KG1 (cell line): ENCODE results near the gene ARID5B.

Experiments used
- DNase-seq: peaks from one replicate; lab custom pipeline; 2025; lab: John Stamatoyannopoulos, UW

ARID5B gene

DNA sequence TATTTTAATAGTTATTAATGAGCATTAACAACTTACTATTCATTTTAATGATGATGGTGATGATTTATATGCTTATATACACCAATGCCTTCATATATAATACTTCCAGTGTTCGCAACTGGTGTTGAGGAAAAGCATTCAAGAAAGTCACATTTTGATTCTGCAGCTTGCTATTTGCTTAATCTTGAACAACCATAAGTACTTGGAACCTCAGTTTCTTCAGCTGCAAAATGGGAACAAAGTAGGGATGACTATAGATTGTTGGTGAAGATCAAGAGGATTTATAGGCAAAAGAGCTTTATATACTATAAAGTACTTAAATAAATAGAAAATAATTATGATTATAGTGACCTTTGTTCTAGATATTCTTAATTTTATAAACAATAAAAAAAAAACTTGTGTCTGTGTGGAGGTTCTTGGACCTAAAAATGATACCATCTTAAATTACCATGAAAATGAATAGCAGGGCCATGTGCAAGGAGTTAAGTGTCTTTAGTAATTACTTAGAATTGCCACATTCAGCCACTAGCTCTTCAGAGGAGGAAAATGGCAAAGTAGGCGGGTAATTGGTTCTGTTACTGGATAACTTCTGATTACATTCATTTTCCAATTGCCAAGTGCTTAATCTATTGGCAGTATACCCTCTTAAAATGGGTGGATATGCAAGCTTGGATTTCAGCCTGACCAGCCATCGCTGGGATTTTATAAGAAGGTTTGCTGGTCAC lies 4.5 kb downstream of the ARID5B start:
- DNase-seq: no peak

DNA sequence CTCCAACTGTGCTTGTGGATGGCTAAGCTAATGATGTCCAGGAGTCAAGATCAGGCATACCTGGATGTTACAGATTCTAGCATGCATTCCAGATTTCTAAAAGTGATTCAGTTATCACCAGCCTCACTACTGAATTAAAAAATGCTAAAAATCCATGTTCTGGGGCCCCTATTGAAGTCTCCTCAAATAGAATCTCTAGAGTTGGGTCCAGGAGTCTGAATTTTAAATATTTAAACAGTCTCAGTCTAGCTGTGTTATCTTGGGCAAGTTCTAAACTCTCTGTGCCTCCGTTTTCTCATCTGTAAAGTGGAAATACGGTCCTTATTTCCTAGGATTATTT lies 5.0 kb downstream of the ARID5B start:
- DNase-seq: no peak

DNA sequence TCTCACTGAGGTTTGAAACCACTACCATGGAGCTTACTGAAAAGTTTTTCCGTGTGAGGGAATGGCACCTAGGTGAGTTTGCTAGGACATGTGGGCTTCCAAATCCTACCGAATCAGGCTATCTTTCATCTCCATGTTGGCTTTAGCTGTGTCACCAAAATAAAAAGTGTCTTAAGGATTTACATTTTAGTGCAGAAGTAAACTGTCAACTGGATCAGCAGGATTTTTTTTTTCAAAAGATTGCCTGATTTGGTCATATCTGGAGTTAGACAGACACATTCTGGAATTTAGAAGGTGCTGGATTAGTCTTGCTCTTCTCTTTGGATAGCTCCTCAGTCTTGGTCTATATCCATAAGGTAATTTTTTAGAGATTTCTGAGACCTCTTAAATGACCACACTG lies 5.5 kb downstream of the ARID5B start:
- no peak for DNase-seq

DNA sequence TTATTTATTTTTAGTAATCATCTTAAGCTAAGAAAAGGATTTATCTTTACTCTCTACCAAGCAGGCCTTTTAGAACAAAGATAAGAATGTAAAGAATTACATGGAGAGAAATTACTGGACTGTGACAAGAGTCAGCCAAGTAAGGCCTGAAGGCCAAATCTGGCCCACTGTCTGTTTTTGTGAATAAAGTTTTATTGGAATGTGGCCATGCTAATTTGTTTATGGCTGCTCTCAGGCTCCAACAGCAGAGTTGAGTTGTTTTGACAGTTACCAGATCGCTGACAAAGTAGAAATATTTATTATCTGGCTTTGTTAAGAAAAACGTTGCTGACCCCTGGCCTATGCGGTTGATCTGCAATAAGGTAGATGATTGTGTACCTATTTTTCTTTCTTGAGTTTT lies 6.1 kb downstream of the ARID5B start:
- DNase-seq: no peak

DNA sequence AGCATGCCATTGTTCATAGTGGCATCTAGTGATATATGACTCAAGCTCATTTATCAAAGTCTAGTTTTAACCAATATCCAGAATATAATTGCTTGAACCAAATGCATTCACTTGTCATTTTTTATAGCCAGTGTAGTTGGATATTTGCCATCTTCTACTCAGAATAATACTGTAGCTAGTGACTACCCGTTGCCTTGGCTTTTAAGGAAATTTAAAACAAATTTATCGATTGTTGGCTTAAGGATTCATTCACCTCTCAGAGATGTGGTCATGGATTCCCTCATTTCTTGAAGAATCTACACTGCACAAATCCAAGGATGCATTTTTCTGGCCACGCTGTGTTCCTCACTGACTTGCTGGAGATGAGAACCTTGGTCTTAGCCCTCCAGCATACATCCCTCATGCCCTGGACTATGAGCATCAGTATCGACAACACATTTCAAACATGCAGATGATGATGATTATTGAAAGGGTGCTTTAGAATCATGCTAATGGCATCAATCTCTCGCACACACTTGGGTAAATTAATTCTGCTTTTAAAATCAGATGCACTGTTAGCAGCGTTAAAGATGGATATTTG lies 8.8 kb downstream of the ARID5B start:
- no peak for DNase-seq

DNA sequence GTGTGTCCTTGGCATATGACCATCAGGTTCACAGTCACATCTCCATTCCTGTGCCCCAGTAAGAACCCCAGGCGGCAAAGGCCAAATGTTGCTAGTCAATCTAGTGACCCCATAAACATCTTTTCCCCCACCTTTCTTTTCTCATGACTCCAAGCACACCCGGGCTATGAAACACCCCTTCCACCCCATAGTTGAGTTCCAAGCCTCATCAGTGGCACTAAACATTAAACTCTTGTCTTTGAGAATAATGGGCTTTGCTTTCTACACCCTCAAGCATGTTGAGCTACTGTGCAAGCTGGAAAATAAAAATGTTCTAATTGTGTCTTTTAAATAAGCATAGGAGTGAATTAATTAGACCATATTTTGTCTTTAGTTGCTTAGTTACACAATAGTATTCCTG lies 9.4 kb downstream of the ARID5B start:
- no peak for DNase-seq

DNA sequence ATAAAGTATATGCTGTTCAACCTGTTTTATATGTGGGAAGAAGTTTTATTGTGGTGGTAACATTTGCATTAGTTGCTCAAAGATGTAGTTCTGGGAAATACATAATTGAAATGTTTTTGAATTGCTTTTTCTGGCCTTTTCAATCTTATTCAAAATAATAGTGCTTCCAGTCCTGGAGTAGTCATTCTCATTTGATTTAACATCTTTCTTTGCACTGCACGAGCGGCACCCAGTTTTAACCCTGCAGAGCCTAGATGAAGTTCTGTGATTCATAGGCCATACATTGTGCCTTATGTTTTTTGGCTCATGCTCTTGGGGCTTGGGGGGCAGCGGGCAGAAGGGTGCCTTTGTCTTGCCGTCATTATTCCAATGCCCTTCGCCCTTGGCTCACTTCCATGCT lies 9.9 kb downstream of the ARID5B start:
- DNase-seq: no peak

DNA sequence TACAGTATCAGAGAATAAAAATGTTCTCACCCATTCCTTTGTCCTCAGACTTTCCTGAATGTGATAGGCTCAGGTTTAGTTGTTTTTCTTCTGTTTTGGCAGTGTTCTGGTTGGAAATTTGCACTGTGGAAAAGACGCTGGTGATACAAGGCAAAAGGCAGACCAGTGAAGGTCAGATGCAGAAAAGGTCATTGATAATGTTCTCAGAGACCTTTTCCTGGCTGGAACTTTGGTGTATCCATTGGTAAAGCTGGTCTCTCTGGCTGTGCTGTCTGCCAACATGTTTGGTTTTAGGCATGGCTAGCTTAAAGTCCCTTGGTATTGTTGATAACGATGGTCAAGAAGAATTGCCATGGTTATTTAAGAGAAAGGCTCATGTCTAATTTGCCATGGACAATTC lies 11.5 kb downstream of the ARID5B start:
- no peak for DNase-seq

DNA sequence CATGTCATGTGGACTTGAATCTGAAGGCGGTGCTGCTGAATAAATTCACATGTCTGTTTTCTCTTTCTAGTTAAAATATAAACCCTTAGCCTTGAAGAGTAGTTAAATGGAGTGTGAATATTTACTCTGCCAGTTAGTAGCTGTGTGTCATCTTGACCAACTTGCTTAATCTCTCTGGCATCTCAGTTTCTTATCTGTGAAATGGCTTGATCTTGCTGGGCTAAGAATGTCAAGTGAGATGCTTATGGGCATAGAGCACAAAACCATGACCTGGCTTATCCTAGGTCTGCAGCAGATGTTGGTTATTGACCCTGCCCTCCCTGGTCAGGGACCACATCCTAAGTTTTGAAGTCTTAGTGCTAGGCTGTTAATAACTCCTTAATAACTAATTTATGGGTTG lies 16.6 kb downstream of the ARID5B start:
- no peak for DNase-seq

DNA sequence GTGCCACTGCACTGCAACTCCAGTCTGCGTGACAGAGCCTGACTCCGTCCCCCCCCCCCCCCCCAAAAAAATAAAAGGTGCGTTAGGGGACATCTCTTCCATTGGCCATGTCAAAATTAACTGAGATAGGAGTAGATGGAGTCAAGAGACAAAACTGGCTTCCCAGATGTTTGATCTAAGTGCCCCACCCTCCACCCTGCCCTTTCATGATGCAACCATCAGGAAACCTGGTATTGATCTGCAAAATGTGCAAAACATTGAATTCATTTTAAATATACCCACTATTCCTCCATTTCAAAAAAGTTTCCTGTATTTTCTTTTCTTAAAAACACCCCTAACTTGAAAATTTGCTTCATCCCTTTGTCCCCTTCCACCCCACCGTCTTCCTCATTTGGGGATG lies 17.5 kb downstream of the ARID5B start:
- DNase-seq: no peak

DNA sequence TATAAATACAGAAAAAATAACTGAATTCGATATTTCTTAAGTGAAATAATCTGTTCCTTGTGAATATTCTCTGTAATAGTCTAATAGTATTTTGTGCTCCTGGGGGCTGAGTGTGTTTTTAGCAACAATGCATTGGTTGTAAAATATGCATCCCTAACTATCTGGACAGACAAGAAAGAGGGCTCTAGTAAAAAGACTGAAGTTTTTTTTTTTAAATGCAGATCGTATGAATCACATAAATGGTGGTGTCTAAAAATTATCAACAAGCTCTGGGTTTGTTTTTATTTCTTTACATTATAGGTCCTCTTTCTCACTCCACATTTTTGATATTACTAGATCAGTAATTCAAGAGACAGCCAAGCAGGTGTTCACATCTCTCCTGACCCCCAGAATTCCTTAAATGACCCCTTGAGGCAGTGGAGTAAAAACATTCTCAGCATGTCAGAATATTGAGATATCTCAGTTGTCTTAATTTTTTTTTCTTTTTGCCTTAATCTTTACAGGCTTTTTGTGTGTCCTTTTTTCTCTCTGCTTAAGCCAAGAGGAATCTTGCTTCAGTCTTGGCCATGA lies 18.2 kb downstream of the ARID5B start:
- DNase-seq: no peak

DNA sequence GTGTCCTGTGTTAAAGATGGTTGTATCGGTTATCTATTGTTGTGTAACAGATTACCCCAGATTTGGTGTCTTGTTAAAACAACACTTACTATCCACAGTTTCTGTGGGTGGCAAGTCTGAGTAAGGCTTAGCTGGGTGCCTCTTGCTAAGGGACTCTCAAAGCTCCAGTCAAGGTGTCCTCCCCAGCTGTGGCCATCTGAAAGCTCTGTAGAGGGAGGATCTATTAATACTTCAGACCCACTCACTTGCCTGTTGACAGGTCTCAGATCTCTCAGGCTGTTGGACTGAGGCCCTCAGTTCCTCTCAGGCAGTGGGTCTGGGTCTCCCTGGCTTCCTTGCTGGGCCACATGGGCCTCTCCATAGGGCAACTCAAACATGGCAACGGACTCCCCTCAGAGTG lies 19.6 kb downstream of the ARID5B start:
- no peak for DNase-seq

DNA sequence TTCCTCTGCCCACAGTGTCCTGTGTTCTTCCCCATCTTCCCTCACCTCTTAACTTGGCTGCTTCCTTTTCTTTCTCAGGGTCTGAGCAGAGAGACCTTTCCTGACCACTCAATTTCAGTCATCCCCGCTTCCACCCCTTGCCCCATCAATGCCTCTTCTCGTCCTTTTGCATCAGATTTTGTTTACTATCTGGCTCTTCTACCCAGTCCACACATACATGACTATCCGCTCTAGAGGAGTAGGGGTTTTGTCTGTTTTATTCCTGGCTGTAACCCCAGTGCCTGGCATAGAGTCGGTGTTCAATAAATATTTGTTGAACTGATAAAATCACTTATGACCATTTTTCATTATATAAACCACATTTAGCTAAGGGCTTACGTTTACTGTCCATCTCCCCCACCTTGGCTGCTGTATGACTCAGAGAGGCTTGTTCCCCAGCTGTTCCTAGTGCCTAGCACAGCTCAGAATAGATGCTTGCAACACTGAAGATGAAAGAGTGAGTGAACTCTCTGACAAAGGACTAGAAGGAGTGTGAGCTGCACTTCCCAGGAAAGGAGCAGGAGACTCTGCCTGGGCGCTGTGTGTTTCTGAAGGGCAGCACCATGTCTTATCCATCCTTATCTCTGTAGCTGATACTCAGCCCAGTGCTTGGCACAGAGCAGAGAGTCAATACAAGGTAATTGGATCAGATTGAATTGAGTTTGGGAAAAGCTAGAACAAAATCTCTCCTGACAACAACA lies 21.9 kb downstream of the ARID5B start:
- DNase-seq: no peak

DNA sequence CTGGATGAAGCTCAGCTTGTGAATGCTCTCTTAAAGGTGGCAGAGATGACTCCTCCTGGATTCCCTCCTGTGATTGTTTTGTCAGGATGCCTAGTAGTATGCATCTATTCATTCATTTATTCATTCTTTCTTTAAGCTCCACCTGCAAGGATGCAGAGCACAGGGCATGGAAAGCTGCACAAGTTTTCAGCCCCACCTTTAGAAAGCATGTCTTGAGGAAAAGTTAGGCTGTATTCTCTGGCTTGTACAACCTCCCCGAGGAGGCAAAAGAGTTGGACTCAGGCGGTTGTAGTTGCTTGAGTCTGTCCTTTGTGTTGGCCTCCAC lies 22.4 kb downstream of the ARID5B start:
- no peak for DNase-seq

DNA sequence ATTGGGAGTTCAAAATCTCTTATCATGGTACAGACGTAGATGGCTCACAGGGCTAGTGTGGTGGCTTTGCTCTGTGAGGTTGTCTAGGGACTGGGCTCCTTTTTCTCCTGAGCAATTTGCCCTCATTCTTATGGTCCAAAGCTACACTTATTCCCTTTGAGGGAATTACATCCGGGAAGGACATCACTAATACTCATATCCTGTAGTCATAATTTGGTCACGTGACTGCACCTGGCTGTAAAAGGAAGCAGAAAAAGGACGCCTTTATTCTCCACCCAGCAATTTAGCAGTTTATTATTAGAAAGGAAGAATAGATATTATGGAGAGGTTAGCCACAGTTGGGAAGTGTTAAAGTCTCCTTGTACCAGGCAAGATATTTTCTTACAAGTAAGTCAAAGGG lies 28.1 kb downstream of the ARID5B start:
- no peak for DNase-seq

DNA sequence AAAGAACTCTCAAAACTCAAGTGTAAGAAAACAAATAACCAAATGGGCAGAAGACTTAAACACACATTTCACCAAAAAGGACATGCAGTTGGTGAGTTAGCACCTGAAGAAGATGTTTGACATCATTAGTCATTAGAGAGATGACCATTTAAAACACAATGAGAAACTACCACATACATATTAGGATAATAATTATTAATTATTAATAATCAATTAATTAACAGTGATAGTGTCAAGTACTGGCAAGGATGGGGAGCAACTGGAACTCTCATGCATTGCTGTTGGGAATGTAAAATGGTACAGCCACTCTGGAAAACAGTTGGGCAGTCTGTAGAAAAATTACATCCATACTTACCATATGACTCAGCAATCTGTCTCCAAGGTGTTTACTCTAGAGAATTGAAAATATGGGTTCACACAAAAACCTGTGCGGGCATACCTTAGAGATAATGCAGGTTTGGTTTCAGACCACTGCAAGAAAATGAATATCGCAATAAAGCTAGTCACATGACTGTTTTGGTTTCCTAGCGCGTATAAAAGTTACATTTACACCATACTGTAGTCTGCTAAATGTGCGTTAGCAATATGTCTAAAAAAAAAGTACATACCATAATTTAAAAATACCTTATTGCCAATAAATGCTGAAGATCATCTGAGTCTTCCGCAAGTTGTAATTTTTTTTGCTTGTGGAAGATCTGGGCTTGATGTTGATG lies 30.3 kb downstream of the ARID5B start:
- no peak for DNase-seq

DNA sequence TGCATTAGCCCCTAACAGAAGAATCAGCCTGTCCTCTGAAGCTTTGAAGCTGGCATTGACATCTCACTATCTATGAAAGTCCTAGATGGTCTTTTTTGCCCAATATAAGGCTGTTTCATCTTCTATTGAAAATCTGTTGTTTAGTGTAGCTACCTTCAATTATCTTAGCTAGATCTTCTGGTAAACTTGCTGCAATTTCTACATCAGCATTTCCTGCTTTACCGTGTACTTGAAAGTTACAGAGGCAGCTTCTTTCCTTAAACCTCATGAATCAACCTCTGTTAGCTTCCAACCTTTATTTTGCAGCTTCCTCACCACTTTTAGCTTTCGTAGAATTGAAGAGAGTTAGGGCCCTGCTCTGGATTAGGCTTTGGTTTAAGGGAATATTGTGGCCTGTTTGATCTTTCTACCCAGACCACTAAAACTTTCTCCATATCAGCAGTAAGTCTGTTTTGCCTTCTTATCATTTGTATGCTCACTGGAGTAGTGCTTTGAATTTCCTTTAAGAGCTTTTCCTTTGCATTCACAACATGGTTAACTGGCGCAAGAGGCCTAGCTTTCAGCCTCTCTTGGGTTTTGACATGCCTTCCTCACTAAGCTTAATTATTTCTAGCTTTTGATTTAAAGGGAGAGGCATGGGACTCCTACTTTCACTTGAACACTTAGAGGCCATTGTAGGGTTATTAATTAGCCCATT lies 32.5 kb downstream of the ARID5B start:
- no peak for DNase-seq

DNA sequence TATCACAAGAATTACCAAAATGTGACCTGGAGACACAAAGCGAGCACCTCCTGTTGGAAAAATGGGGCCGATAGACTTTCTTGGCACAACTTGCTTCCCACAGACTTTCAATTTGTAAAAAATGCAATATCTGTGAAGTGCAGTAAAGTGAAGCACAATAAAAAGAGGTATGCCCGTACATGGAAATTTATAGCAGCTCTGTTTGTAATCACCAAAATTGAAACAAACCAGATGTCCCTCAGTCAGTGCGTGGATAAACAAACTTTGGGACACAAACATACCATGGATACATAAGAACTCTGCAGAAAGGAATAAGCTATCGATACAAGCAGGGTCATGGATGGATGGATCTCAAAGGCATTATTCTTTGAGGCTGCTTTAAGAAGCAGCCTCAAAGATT lies 33.6 kb downstream of the ARID5B start:
- DNase-seq: no peak

DNA sequence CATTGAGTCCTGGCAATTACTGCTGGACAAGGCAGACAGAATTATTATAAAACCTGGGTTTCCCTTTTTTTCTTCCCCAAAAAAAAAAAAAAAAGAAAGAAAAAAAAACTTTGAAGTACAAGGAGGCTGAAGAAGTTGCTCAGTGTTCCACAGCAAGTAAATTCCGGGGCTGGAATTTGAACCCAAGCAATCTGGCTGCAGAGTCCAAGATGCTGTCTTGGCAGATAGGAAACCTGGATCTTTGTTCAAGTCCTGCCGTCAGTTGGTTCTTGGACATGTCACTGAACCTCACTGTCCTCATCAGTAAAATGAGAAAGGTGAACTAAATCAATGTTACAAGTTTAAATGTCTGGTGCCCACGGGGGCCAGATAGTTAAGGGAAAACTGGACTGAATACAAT lies 35.3 kb downstream of the ARID5B start:
- no peak for DNase-seq

DNA sequence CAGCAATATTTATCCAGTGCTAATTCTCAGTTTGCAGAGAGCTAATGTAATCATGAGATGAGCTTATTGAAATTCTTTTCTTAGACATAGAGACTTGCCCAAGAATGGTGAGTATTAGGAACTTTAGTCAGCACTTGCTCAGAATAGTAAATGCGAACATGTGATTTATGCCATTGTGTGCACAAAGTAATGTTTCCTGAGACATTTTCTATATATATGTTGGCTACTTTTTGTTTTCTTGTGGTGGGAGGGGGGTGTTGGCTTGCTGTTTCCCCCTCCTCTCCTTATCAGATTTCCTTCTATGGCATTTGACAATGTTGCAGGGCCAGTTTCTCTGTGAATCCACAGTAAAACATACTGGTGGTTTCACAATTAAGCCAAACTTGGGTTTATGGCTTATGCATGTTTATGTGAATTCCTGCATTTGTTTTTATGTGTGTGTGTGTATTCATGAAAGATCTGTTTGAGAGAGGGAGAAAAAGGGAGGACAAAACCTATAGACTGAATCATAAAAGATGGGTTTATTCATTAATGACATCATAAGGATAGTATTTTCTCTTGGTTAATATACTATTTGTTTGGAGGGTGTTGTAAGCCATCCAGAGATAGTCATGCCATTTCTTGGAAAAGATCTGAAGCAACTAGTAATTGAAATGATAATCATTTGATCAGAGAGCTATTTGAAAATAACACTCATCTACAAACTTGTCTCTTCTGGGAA lies 36.3 kb downstream of the ARID5B start:
- DNase-seq: no peak

DNA sequence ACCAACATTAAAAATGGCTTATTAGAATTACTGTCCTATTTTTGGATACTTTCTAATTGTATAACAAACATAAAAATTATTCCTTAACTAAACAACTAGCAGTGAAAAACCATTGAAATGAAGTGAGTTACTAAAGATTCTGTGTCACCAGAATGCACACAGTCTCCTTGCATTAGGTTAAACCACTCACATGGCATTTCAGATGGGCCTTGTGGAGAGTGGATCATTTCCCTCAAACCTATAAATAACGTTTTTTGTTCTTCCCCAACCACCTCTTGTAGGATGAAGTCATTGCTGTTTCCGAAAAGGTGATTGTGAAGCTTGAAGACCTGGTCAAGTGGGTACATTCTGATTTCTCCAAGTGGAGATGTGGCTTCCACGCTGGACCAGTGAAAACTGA lies 38.4 kb downstream of the ARID5B start:
- no peak for DNase-seq
